Suprapubic skin (tissue), 4 donors: ENCODE results near the gene TXLNB.

Source experiments
- POLR2A ChIP-seq, 2 donors: fragments of 450-650 bp; IDR thresholded peaks; one replicate each; pipeline ENCODE4 v1.6.1; 2017; ENCODE audit warnings: antibody characterized with exemption in 2 of 2, mild to moderate bottlenecking in 2 of 2, moderate library complexity in 2 of 2
- POLR2AphosphoS5 ChIP-seq, 3 donors: sonication (generic); formaldehyde crosslinking; IDR thresholded peaks; one replicate each; pipeline ENCODE4 v1.6.1; 2017; ENCODE audit warnings: antibody characterized with exemption in 3 of 3
- TF ChIP-seq, protein P1 (sequence below), 2 donors: fragments of 200-600 bp in 1 of 2; fragments of 450-650 bp in 1 of 2; sonication (generic) in 1 of 2; IDR thresholded peaks; one replicate each; pipeline ENCODE4 v1.5.1; 2016 to 2019; ENCODE audit warnings: antibody characterized with exemption in 2 of 2, mild to moderate bottlenecking in 1 of 2, moderate library complexity in 1 of 2

DNA sequence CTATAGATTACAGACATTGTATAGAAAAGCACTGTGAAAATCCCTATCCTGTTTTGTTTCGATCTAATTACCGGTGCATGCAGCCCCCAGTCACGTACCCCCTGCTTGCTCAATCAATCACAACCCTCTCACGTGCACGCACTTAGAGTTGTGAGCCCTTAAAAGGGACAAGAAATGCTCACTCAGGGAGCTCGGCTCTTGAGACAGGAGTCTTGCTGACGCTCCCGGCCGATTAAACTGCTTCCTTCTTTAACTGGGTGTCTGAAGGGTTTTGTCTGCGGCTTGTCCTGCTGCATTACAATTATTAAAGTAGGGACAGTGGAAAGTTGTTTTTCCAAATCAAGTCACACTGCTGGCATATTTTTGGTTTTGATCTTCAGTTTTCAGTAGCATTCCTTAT lies 2.6 kb downstream of the TXLNB start:
- TF ChIP-seq, protein P1, sequence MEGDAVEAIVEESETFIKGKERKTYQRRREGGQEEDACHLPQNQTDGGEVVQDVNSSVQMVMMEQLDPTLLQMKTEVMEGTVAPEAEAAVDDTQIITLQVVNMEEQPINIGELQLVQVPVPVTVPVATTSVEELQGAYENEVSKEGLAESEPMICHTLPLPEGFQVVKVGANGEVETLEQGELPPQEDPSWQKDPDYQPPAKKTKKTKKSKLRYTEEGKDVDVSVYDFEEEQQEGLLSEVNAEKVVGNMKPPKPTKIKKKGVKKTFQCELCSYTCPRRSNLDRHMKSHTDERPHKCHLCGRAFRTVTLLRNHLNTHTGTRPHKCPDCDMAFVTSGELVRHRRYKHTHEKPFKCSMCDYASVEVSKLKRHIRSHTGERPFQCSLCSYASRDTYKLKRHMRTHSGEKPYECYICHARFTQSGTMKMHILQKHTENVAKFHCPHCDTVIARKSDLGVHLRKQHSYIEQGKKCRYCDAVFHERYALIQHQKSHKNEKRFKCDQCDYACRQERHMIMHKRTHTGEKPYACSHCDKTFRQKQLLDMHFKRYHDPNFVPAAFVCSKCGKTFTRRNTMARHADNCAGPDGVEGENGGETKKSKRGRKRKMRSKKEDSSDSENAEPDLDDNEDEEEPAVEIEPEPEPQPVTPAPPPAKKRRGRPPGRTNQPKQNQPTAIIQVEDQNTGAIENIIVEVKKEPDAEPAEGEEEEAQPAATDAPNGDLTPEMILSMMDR (IDR thresholded peaks at IDR 0.05) = no peak
- TF ChIP-seq POLR2A (IDR thresholded peaks at IDR 0.05) (no peak), POLR2AphosphoS5 (IDR thresholded peaks at IDR 0.05) (no peak)
